Neural cell (in vitro differentiated cells): ENCODE results near the gene WNK2. TPM values are rescaled to one million over a fixed set of nuclear protein-coding genes. Genes with fewer than 3 reads are reported as not detected.

Source experiments
- H2AFZ ChIP-seq: fragments of 200-600, 300-800 bp; sonication (generic), shearing (Covaris generic); 2 replicates; pipeline ENCODE4 v1.6.0; 2014; ENCODE audit warnings: low read depth, mild to moderate bottlenecking, antibody characterized with exemption, low read length, moderate library complexity
- H3F3A ChIP-seq: fragments of 200-600 bp; shearing (Covaris generic); 2 replicates; pipeline ENCODE4 v1.6.1; 2016; ENCODE audit warnings: mild to moderate bottlenecking, moderate library complexity, mixed read lengths, antibody characterized with exemption, low read length; ENCODE audit not compliant: insufficient read depth, poor library complexity, severe bottlenecking
- H3K27ac ChIP-seq: fragments of 200-600, 300-800 bp; sonication (generic), shearing (Covaris generic); 2 replicates; pipeline ENCODE4 v1.5.1; 2014; ENCODE audit warnings: mild to moderate bottlenecking, low read length, moderate library complexity
- H3K27me3 ChIP-seq: fragments of 300-800, 200-600 bp; sonication (generic), shearing (Covaris generic); 2 replicates; pipeline ENCODE4 v1.6.0; 2014; ENCODE audit warnings: mild to moderate bottlenecking, low read depth, low read length, moderate library complexity; ENCODE audit not compliant: insufficient read depth
- H3K36me3 ChIP-seq: fragments of 300-800, 200-600 bp; sonication (generic), shearing (Covaris generic); 2 replicates; pipeline ENCODE4 v1.5.1; 2014; ENCODE audit warnings: mild to moderate bottlenecking, antibody characterized with exemption, low read length, moderate library complexity; ENCODE audit not compliant: insufficient read depth
- H3K4me2 ChIP-seq: fragments of 300-800, 200-600 bp; sonication (generic), shearing (Covaris generic); 2 replicates; pipeline ENCODE4 v1.6.0; 2014; ENCODE audit warnings: mild to moderate bottlenecking, low read length
- H3K4me3 ChIP-seq: fragments of 300-800, 200-600 bp; sonication (generic), shearing (Covaris generic); 2 replicates; pipeline ENCODE4 v1.5.1; 2014; ENCODE audit warnings: mild to moderate bottlenecking, low read length, moderate library complexity
- H3K79me2 ChIP-seq: fragments of 200-600 bp; shearing (Covaris generic); replicated peaks from 2 replicates; pipeline ENCODE4 v1.6.0; 2014; ENCODE audit warnings: mild to moderate bottlenecking, low read length, moderate library complexity; ENCODE audit not compliant: insufficient read depth
- H3K9ac ChIP-seq: fragments of 300-800, 200-600 bp; sonication (generic), shearing (Covaris generic); 2 replicates; pipeline ENCODE4 v1.6.1; 2016; ENCODE audit warnings: mild to moderate bottlenecking, low read length, mixed read lengths
- H3K9me2 ChIP-seq: fragments of 200-600 bp; shearing (Covaris generic); 2 replicates; pipeline ENCODE4 v1.6.1; 2016; ENCODE audit warnings: mild to moderate bottlenecking, low read length, mixed read lengths; ENCODE audit not compliant: insufficient read depth
- H3K9me3 ChIP-seq: fragments of 200-600, 300-800 bp; sonication (generic), shearing (Covaris generic); 2 replicates; pipeline ENCODE4 v1.6.1; 2016; ENCODE audit warnings: mild to moderate bottlenecking, mixed run types, low read length, moderate library complexity, mixed read lengths
- H4K20me1 ChIP-seq: fragments of 200-600 bp; shearing (Covaris generic); 2 replicates; pipeline ENCODE4 v1.6.1; 2016; ENCODE audit warnings: mild to moderate bottlenecking, mixed run types; ENCODE audit not compliant: insufficient read depth
- EP300 ChIP-seq: fragments of 450-650 bp; conservative IDR thresholded peaks from 2 replicates; pipeline ENCODE4 v1.6.1; 2014; ENCODE audit warnings: antibody characterized with exemption, mild to moderate bottlenecking, moderate library complexity; ENCODE audit not compliant: poor library complexity, severe bottlenecking
- EZH2 ChIP-seq: fragments of 200-600, 300-800 bp; shearing (Covaris generic), sonication (generic); IDR thresholded peaks from 2 replicates; pipeline ENCODE4 v1.6.1; 2014; ENCODE audit warnings: antibody characterized with exemption, low read length, borderline replicate concordance, mild to moderate bottlenecking; ENCODE audit not compliant: insufficient read depth, poor library complexity, severe bottlenecking
- MXI1 ChIP-seq: fragments of 450-650 bp; conservative IDR thresholded peaks from 2 replicates; pipeline ENCODE4 v1.6.1; 2014; ENCODE audit warnings: antibody characterized with exemption, mild to moderate bottlenecking; ENCODE audit not compliant: poor library complexity, severe bottlenecking
- POLR2AphosphoS5 ChIP-seq: IDR thresholded peaks from 2 replicates; pipeline ENCODE4 v1.6.1; 2012
- RAD21 ChIP-seq: fragments of 450-650 bp; conservative IDR thresholded peaks from 2 replicates; pipeline ENCODE4 v1.6.1; 2014; ENCODE audit warnings: antibody characterized with exemption, mild to moderate bottlenecking, moderate library complexity
- SMC3 ChIP-seq: fragments of 450-650 bp; conservative IDR thresholded peaks from 2 replicates; pipeline ENCODE4 v1.6.1; 2014; ENCODE audit warnings: antibody characterized with exemption, mild to moderate bottlenecking, moderate library complexity; ENCODE audit not compliant: poor library complexity
- TAF1 ChIP-seq: IDR thresholded peaks from 2 replicates; pipeline ENCODE4 v1.6.1; 2012; ENCODE audit warnings: low read depth
- polyA plus RNA-seq: library from polyadenylated mRNA; depleted of rRNA; stranded (reverse); fragments of >200 nt; gene quantifications from 2 replicates; pipeline ENCODE4 v1.2.3, GENCODE V29; 2014
- TF ChIP-seq, protein P1 (sequence below): IDR thresholded peaks from 2 replicates; pipeline ENCODE4 v1.6.1; 2012; ENCODE audit warnings: borderline replicate concordance
- TF ChIP-seq, protein P2 (sequence below): fragments of 450-650 bp; IDR thresholded peaks from 2 replicates; pipeline ENCODE4 v1.5.1; 2014; ENCODE audit warnings: antibody characterized with exemption, mild to moderate bottlenecking, moderate library complexity; ENCODE audit not compliant: poor library complexity, severe bottlenecking

Gene WNK2
- polyA plus RNA-seq, 1 donor from 2014 or later: 37.1 TPM

DNA sequence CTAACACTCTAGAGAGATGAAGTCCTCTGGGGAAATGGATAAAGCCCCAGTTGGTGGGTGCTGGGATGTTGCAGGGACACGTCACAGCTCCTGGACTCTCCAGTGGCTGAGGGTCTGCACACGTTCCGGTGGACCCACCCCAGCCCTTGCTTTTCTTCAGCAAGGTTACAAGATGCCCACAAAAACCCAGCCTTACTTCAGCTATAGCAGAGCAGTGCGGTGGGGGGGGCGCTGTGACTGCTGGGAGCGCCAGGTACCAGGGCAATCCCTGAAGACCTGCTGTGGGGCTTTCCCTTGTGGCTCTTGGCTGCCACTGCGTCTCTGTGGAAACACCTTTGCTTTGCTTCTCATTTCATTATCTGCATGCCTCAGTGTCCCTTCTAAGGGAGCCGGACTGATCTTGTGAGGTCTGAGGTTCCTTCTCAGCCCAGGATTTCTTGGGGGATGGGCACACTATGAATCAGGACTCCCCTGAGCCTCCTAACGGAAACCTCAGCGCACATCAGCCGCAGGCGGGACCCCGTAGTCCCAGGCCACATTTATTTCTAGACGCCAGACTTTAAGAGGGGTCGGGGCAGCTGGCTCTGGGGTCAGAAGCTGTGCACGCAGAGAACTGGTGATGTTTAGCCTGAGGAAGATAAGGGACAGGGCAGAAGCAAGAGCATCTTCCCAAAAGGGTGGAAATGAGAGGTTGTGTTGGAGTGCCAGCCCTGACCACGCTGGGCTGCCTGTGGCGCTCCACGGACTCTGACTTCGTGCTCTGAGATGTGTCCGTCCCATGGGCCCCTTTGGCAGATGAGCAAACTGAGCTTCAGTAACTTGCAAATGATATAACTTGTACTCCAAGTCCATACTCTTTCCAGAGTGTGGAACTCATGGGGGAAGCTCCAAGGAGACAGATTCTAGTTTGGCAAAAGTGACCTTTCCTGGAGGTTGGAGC lies 106.8 kb downstream of the WNK2 start:
- H3F3A ChIP-seq: no peaks in the 10 kb centered on the region
- no peak overlapping the region for H3K4me3 ChIP-seq
- TF ChIP-seq RAD21 (no peak), TAF1 (no peak), EP300 (no peak), EZH2 (no peak), POLR2AphosphoS5 (no peak), SMC3 (no peak), MXI1 (no peak)
- TF ChIP-seq, protein P1, sequence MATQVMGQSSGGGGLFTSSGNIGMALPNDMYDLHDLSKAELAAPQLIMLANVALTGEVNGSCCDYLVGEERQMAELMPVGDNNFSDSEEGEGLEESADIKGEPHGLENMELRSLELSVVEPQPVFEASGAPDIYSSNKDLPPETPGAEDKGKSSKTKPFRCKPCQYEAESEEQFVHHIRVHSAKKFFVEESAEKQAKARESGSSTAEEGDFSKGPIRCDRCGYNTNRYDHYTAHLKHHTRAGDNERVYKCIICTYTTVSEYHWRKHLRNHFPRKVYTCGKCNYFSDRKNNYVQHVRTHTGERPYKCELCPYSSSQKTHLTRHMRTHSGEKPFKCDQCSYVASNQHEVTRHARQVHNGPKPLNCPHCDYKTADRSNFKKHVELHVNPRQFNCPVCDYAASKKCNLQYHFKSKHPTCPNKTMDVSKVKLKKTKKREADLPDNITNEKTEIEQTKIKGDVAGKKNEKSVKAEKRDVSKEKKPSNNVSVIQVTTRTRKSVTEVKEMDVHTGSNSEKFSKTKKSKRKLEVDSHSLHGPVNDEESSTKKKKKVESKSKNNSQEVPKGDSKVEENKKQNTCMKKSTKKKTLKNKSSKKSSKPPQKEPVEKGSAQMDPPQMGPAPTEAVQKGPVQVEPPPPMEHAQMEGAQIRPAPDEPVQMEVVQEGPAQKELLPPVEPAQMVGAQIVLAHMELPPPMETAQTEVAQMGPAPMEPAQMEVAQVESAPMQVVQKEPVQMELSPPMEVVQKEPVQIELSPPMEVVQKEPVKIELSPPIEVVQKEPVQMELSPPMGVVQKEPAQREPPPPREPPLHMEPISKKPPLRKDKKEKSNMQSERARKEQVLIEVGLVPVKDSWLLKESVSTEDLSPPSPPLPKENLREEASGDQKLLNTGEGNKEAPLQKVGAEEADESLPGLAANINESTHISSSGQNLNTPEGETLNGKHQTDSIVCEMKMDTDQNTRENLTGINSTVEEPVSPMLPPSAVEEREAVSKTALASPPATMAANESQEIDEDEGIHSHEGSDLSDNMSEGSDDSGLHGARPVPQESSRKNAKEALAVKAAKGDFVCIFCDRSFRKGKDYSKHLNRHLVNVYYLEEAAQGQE: no peak
- TF ChIP-seq, protein P2, sequence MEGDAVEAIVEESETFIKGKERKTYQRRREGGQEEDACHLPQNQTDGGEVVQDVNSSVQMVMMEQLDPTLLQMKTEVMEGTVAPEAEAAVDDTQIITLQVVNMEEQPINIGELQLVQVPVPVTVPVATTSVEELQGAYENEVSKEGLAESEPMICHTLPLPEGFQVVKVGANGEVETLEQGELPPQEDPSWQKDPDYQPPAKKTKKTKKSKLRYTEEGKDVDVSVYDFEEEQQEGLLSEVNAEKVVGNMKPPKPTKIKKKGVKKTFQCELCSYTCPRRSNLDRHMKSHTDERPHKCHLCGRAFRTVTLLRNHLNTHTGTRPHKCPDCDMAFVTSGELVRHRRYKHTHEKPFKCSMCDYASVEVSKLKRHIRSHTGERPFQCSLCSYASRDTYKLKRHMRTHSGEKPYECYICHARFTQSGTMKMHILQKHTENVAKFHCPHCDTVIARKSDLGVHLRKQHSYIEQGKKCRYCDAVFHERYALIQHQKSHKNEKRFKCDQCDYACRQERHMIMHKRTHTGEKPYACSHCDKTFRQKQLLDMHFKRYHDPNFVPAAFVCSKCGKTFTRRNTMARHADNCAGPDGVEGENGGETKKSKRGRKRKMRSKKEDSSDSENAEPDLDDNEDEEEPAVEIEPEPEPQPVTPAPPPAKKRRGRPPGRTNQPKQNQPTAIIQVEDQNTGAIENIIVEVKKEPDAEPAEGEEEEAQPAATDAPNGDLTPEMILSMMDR: no peak
- H3K9me2 ChIP-seq: no peaks in the 10 kb centered on the region
- H3K79me2 ChIP-seq: no peaks in the 10 kb centered on the region
- H4K20me1 ChIP-seq: no peaks in the 10 kb centered on the region
- no peak overlapping the region for H3K27ac ChIP-seq
- no peaks in the 10 kb centered on the region for H3K9me3 ChIP-seq
- H3K36me3 ChIP-seq: no peaks in the 10 kb centered on the region
- H3K9ac ChIP-seq: no peak overlapping the region
- H3K27me3 ChIP-seq: no peaks in the 10 kb centered on the region
- H3K4me2 ChIP-seq: no peak overlapping the region
- H2AFZ ChIP-seq: no peak overlapping the region

DNA sequence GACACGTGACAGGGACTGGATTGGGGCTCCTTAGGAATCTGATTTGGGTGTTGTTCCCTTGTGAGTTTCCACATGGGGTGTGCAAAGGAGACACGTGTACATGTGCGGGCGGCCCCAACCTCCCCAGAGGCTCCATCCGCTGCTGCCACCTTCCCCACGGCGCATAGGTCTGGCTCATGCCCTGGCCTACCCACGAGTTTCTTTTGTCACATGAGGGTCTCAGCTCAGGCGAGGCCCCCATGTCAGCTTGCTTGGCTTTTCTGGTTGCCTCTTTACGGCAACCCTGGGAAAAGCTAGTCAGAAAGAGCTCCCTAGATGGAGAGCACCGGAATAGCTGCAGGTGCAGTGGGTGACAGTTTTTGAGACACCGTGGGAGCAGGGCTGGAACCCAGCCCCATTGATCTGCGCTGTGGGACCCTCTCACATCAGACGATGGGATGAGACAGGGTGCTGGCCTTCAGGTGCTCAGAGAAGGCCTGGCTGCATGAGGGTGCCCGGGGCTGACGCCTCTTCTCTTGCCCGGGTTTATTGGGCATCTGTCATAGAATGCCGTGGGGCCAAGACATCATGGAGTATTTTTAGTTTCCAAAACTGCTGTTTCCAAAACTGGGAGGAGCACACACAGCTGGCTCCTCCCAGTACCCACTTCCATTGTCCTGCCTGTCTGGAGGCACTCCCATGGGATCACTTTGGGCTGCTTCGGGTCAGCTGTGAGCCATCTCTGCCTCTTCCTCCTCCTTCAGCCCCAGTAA lies 107.8 kb downstream of the WNK2 start:
- Histone ChIP-seq H3K4me3 (no peak overlapping the region), H3K4me2 (no peak overlapping the region), H3K27me3 (no peaks in the 10 kb centered on the region), H3K79me2 (no peaks in the 10 kb centered on the region), H3K36me3 (no peaks in the 10 kb centered on the region), H3K9me2 (no peaks in the 10 kb centered on the region), H3K27ac (no peak overlapping the region), H3K9ac (no peak overlapping the region), H4K20me1 (no peaks in the 10 kb centered on the region), H2AFZ (no peak overlapping the region), H3F3A (no peaks in the 10 kb centered on the region), H3K9me3 (no peaks in the 10 kb centered on the region)
- no peak for TF ChIP-seq EP300
- no peak for TF ChIP-seq SMC3
- TF ChIP-seq TAF1: no peak
- TF ChIP-seq, protein P1: no peak
- no peak for TF ChIP-seq POLR2AphosphoS5
- no peak for TF ChIP-seq MXI1
- TF ChIP-seq EZH2: no peak
- TF ChIP-seq, protein P2: no peak
- TF ChIP-seq RAD21: no peak
